RWPE1 (cell line): Measurements from ENCODE around the gene IKZF1.

Experiments used
- CTCF ChIA-PET: fragments of 350-600 bp; sonication (Branson Sonifier 250); formaldehyde crosslinking; extraction: SDS; loops from one replicate; lab custom pipeline; 2021; lab: Yijun Ruan, JAX
- POLR2A ChIA-PET: fragments of 400-600 bp; formaldehyde crosslinking; extraction: SDS; loops from one replicate; lab custom pipeline; 2020; ENCODE audit warnings: antibody characterized with exemption; ENCODE audit not compliant: low non-redundant PET; lab: Yijun Ruan, JAX
- DNase-seq: peaks from one replicate; pipeline ENCODE4 v3.0.0; 2012; ENCODE audit warnings: low spot score
- H3K27ac ChIP-seq: fragments of 450-650 bp; 2 replicates; pipeline ENCODE4 v1.5.1; 2017
- CTCF ChIP-seq: fragments of 450-650 bp; conservative IDR thresholded peaks from 2 replicates; pipeline ENCODE4 v1.5.1; 2017; ENCODE audit warnings: low read depth, mild to moderate bottlenecking

The IKZF1 gene

GRCh38 chr7:50300336-50300735, 4.2 kb upstream of the IKZF1 start:
- ChIA-PET POLR2A (no interaction called here), CTCF (no interaction called here)
- H3K27ac ChIP-seq, result no peak overlapping the region
- DNase-seq, result no peak
- TF ChIP-seq CTCF, result no peak

- no peak for DNase-seq
- POLR2A ChIA-PET, result no interaction called here
- no peak overlapping the region for H3K27ac ChIP-seq
- no peak for TF ChIP-seq CTCF
- CTCF ChIA-PET, result no interaction called here
Measured at GRCh38 chr7:50302486-50303334, 1.8 kb upstream of the IKZF1 start.

- TF ChIP-seq CTCF, result no peak
- ChIA-PET POLR2A (no interaction called here), CTCF (no interaction called here)
- DNase-seq, result no peak
- no peak overlapping the region for H3K27ac ChIP-seq
Measured at GRCh38 chr7:50303335-50304128, 984 bp upstream of the IKZF1 start.

- CTCF ChIA-PET, result interaction anchor here (0.6 kb wide), 1 partner anchor 75 kb away, joined by 5 read pairs; no protein-coding TSS in a partner anchor
- DNase-seq, result no peak
- POLR2A ChIA-PET, result no interaction called here
- no peak overlapping the region for H3K27ac ChIP-seq
- no peak for TF ChIP-seq CTCF
Measured at GRCh38 chr7:50304911-50305582, 531 bp downstream of the IKZF1 start.

GRCh38 chr7:50305583-50306493, 1.3 kb downstream of the IKZF1 start:
- POLR2A ChIA-PET, result no interaction called here
- no peak overlapping the region for H3K27ac ChIP-seq
- DNase-seq, result no peak
- CTCF ChIA-PET, result no interaction called here
- TF ChIP-seq CTCF, result no peak
